Activated CD4-positive, alpha-beta T cell treated with anti-CD3 and anti-CD28 coated beads for 4 hours (primary cell): ENCODE data around the gene TSPAN2.

Experiments
- DNase-seq, 2 donors: peaks; one replicate each; pipeline ENCODE4 v3.0.0-alpha.2; 2020

The TSPAN2 gene

GRCh38 chr1:115112496-115113375, 23.4 kb upstream of the TSPAN2 start:
- DNase-seq = peak; percentile 40 to 54

DNA sequence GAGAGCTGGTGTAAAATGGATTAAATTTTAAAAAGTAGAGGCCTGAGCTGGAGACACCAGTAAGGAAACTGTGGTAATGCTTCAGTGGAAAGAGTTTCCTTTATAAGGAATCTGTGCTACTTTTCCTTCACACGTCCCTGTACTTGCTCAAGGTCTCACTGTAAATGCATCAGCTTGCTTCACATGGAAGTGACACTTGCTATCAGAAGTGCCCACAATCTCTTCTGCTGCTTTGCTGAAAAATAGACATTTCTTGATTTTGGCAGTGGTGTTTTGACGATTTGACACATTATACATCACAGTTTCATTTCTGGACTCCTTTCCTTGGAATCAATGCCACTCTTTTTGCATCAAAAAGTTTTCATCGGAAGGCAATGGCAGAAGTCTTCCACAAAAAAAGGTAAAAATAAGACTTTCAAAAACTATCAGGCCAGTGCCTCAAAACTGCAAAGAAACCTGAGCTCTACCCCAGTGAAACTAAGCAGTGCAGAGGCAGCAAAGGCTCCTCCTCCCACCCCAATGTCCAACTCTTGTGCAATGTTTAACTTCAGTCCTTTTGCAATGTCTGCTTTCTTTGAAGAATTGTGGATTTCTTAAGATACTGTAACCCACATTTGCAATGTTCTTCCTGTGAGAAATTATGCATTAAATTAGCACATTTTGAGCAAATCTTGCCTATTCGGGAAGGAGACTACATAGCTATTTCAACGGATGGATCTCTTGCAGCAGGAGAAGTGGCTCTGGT, 18.4 kb upstream of the TSPAN2 start:
- no peak for DNase-seq

- DNase-seq = no peak
Observed at GRCh38 chr1:115105831-115106230, 16.5 kb upstream of the TSPAN2 start.

GRCh38 chr1:115099693-115100050, 10.4 kb upstream of the TSPAN2 start:
- DNase-seq = no peak

- peak; percentile 54 to 59 for DNase-seq
Observed at GRCh38 chr1:115098979-115099692, 9.8 kb upstream of the TSPAN2 start.

DNA sequence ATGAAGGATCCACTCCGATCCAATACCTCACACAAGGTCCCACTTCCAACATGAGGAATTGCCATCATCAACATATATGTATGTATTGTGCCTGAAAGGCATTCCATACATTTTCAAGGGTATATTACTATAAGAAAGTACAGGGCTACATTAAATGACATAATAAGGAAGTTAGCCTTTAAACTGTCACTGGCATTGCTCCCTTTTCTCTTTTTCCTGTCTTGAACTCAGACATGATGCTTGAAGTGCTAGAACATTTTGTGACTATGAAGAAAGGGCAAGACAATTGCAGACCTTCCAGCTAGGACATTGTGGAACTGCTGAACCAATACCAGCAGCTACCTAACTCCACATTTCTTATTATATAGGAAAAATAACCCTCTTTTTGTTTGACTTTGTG, 2.9 kb upstream of the TSPAN2 start:
- no peak for DNase-seq

GRCh38 chr1:115091572-115091971, 2.3 kb upstream of the TSPAN2 start:
- no peak for DNase-seq

DNA sequence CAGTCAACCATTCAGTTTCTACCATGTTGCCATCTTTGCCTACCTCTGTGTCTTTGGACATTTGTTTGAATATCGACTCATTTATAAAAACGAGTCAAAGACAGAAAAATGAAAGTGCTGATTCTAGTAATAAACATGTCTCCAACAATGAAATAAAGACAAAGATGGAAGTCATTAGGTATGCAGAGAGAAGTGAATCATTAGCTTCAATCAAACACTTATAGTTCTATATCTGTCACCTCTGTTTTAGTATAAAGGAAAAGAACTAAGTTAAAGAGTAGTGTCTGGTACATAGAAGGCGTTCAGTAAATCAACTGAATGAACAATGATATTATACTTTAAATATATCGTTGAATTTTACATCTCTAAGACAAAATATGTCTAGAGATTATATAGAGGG, 1.7 kb upstream of the TSPAN2 start:
- no peak for DNase-seq

- DNase-seq = no peak
Observed at GRCh38 chr1:115090540-115090939, 1.2 kb upstream of the TSPAN2 start.

DNA sequence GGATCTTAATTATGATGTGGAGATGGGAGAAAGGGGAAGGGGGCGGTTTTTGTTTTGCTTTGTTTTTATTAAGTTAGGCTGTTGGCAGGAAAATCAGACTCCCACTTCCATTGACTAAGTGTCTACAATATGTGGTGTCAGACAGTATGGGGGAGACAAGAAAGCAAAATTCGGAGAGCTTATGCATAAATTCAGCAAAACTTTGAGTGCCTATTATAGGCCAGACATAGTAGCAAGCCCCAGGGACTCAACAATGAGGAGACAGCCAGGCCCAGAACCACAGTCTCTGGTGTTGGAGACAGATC, 835 bp upstream of the TSPAN2 start:
- DNase-seq = no peak

GRCh38 chr1:115088871-115089419, 358 bp downstream of the TSPAN2 start:
- DNase-seq = no peak

DNA sequence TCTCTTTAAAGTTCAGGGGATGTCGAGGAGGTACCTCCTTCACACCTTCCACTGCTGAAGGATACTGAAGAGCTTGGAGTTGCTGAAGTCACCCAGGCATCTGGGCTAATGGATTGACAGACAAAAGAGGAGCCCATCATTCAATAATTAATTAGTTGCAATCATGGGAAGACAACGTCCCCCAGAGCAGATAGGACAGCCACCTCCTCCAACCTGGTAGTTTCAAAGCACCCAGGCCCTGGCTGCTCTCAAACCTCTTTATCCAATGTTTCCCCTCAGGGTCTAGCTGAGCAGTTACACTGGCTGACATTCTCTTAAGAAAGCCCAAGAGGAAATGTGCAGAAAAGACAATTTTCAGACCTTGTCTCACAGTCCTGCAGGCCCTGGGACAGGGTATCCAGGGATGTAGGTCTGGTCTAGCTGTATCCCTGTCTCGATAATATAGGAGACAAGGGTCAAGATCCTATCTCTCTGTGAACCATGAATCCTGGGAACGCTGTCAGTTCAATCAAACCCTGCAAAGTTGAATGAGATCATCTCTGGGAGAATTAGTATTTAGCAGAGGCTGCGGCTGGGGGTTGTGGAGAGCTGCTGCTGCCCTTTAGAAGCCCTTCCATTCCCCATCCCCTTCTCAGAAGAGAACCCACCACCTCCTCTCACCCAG, 1.1 kb downstream of the TSPAN2 start:
- DNase-seq = no peak

GRCh38 chr1:115086176-115086830, 3.0 kb downstream of the TSPAN2 start:
- no peak for DNase-seq

- DNase-seq = no peak
Observed at GRCh38 chr1:115084902-115085511, 4.3 kb downstream of the TSPAN2 start.

DNA sequence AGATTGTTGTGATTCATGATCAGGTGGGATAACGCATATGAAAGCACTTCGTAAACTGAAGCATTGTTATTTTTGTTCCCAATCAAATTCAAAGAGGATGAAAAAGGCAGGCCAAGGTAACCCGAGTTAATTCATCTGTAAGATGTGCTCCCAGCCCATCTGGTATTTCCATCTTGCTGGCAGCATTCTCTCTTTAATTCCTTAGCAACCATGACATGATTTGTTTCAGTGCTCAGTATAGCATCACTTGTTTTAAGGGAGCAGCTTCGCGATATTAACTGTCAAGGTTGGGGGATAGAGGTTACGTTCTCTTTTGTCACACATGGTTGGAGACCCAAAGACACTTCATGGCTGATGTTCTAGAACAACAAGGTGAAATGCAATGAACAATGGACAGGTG, 6.4 kb downstream of the TSPAN2 start:
- DNase-seq = no peak

DNA sequence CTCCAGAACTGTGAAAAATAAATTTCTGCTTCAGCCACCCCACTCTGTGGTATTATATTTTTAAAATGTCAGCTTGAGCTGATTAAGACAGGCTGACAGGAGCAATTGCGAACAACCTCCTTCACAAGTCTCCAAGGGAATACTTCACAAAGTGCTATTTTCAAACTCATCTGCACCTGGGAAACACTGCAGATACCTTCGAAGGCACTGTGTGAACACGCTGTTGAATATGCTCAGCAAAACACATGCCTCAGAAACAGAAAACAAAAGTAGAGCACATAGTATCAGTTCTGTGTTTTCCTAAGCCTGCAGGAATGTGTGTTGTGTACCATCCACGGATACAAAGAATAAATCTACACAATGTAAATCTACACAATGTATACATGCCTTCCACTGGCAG, 10.6 kb downstream of the TSPAN2 start:
- DNase-seq = no peak

DNA sequence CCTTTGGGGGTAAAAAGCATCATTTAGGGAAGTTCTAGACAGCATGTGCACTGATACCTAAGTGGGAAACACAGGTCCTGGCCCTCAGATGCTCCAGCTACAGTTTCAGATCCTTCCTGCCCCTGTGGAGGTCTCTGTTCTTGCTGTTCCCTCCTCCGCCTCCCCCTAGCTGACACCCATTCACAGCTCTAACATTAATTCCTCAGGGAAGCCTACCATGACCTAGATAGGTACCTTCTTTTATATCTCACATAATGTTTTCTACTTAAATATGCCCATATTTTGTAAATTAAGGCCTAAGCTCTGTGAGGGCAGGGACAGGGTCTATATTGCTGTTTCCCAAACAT, 11.3 kb downstream of the TSPAN2 start:
- no peak for DNase-seq

- no peak for DNase-seq
Observed at GRCh38 chr1:115077286-115077983, 11.9 kb downstream of the TSPAN2 start.

DNA sequence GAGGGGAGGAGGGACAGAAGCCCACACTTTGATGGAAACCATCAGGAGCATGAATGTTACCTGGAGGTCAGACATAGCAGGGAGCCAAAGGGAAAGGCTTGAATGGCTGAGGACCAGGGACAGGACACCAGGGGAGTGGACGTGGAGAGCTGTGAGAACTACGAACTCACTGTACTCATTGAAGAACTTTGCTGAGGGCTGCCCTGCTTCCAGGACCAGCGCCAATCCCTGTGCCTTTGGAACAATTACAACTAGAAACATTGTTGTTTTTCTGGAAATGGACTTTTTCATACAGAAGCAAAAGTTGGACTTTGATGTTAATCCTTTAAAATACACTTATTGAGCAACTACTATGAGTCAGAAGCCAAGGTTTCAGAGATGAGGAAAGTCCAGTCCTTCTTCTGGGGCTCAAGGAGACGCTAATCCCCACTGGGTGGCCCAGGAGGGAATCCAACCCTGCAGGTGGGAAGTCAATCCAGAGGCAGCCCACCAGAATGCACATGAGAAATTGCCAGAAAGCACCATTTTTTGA, 12.9 kb downstream of the TSPAN2 start:
- DNase-seq = no peak

DNA sequence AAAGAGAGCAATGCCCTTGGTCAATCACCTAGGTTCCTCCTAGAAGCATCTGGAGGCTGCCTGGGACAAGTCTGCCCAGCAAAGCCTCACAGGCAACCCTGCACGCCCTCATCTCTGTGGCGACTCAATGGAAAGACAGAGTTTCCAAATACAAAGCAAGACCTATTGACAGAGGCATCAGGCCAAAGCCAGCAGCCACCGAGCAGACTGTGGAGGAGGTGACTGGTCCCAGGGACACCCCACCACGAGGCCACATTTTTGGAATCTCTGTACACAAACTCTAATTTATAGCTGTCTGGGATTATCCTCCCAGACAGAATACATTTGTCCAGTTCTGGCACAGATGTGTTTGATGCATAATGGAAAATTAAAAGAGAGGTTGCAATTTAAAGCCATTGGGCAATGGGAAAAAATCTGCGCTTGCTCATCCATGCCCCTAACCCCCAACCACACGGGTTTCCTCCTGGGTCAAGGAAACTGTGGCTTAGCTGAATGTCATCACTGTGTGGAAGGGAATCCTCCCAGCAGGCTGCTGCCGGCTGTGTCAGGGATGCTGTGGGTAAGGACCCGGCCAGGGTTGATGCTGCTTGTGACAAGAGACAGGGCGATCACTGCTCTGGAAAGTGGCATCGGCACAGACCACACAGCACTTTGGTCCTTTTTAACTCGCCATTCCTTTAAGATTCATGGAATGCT, 14.3 kb downstream of the TSPAN2 start:
- DNase-seq = no peak
